BE2C (cell line): Measurements from ENCODE around the gene TMC3.

Experiments
- DNase-seq: peaks from one replicate; pipeline ENCODE4 v3.0.0-alpha.2; 2020
- H3K27me3 ChIP-seq: fragments of 250-450 bp; sonication (Bioruptor Pico); 2 replicates; pipeline ENCODE4 v1.5.1; 2020; ENCODE audit warnings: mild to moderate bottlenecking
- H3K36me3 ChIP-seq: fragments of 250-450 bp; sonication (Bioruptor Pico); 2 replicates; pipeline ENCODE4 v1.5.1; 2020; ENCODE audit warnings: mild to moderate bottlenecking
- H3K4me1 ChIP-seq: fragments of 250-450 bp; sonication (Bioruptor Pico); 2 replicates; pipeline ENCODE4 v1.5.1; 2020
- H3K4me3 ChIP-seq: 2 replicates; pipeline ENCODE4 v1.5.1; 2011; ENCODE audit warnings: low read depth, low read length
- H3K9me3 ChIP-seq: fragments of 250-450 bp; sonication (Bioruptor Pico); 2 replicates; pipeline ENCODE4 v1.5.1; 2020
- CTCF ChIP-seq: IDR thresholded peaks from 2 replicates; pipeline ENCODE4 v1.5.1; 2012; ENCODE audit warnings: mild to moderate bottlenecking, low read depth, low read length

Gene TMC3

GRCh38 chr15:81321667-81322066, 52.3 kb downstream of the TMC3 start:
- no peak overlapping the region for H3K4me3 ChIP-seq
- DNase-seq: no peak
- no peaks in the 10 kb centered on the region for H3K36me3 ChIP-seq
- no peak for TF ChIP-seq CTCF
- H3K4me1 ChIP-seq: no peaks in the 10 kb centered on the region
- H3K27me3 ChIP-seq: no peaks in the 10 kb centered on the region
- no peaks in the 10 kb centered on the region for H3K9me3 ChIP-seq

- DNase-seq: no peak
- H3K4me1 ChIP-seq: no peaks in the 10 kb centered on the region
- H3K4me3 ChIP-seq: no peak overlapping the region
- H3K27me3 ChIP-seq: no peaks in the 10 kb centered on the region
- no peak for TF ChIP-seq CTCF
- no peaks in the 10 kb centered on the region for H3K36me3 ChIP-seq
- H3K9me3 ChIP-seq: no peaks in the 10 kb centered on the region
Observed at GRCh38 chr15:81317642-81318017, 56.4 kb downstream of the TMC3 start.

- Histone ChIP-seq H3K27me3 (no peaks in the 10 kb centered on the region), H3K4me3 (no peak overlapping the region), H3K36me3 (no peaks in the 10 kb centered on the region), H3K9me3 (no peaks in the 10 kb centered on the region), H3K4me1 (no peaks in the 10 kb centered on the region)
- no peak for DNase-seq
- TF ChIP-seq CTCF: no peak
Observed at GRCh38 chr15:81316267-81316666, 57.7 kb downstream of the TMC3 start.

GRCh38 chr15:81315452-81316175, 58.4 kb downstream of the TMC3 start:
- H3K4me1 ChIP-seq: no peaks in the 10 kb centered on the region
- no peak for DNase-seq
- TF ChIP-seq CTCF: no peak
- no peaks in the 10 kb centered on the region for H3K27me3 ChIP-seq
- H3K36me3 ChIP-seq: no peaks in the 10 kb centered on the region
- H3K9me3 ChIP-seq: no peaks in the 10 kb centered on the region
- no peak overlapping the region for H3K4me3 ChIP-seq

GRCh38 chr15:81314378-81314777, 59.6 kb downstream of the TMC3 start:
- no peak overlapping the region for H3K4me3 ChIP-seq
- H3K9me3 ChIP-seq: no peaks in the 10 kb centered on the region
- H3K4me1 ChIP-seq: no peaks in the 10 kb centered on the region
- H3K36me3 ChIP-seq: no peaks in the 10 kb centered on the region
- DNase-seq: no peak
- TF ChIP-seq CTCF: no peak
- H3K27me3 ChIP-seq: no peaks in the 10 kb centered on the region

- no peaks in the 10 kb centered on the region for H3K9me3 ChIP-seq
- TF ChIP-seq CTCF: no peak
- H3K36me3 ChIP-seq: no peaks in the 10 kb centered on the region
- DNase-seq: no peak
- H3K4me3 ChIP-seq: no peak overlapping the region
- H3K27me3 ChIP-seq: no peaks in the 10 kb centered on the region
- H3K4me1 ChIP-seq: no peaks in the 10 kb centered on the region
Observed at GRCh38 chr15:81313686-81314085, 60.3 kb downstream of the TMC3 start.
